ENCODE results near the gene PLA2G15.
A peak's percentile ranks its signal among the peaks of the same experiment; 100 is the strongest.

PLA2G15 gene

DNA sequence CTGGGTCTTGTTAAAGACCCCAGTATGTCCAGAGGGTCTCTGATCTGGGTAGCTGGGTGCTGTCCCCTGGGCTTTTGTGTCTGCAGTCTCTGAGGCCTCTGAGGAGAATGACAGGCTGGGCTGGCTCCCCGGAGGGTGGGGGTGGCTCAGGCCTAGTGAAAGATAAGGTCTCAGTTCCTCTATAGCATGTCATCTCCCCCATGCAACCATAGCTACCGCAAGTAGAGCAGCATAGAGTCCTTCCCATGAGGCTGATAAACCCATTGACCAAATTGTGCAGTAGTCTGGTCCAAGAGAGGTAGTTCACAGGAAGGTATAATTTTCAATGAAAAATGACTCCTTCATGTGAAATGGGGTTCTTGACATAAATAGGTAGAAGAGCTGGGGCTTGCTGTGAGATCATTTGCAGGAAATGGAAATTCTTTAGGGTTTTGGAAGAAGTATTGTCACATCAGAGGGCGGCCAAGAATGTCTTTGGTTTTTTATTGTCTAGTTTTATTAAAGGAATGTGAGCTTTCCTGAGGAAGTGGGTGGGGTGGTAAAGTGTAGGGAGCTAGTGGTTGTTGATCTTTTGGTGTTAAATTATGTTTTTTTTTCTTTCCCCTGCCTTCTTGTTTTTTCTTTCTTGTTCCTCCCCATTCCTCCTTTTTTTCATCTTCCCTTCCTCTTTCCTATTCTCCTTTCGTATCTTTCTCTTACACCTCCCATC lies 44.6 kb downstream of the PLA2G15 start:
- H3K36me3 ChIP-seq (ENCODE audit: control insufficient read depth in 2 of 2, insufficient read depth in 1 of 2, low read length in 2 of 2), result peaks cover 18 to 76% of the 10 kb centered on the region in 2 experiments; a peak in 2 of 3 replicates
- no peaks in the 10 kb centered on the region for H3K9me3 ChIP-seq (ENCODE audit: control insufficient read depth, insufficient read depth, low read depth, low read length)
- CTCF ChIA-PET, result interaction anchor here (1.1 kb wide), 1 partner anchor 39 kb away, joined by 5 read pairs; no protein-coding TSS in a partner anchor
- H3K4me3 ChIP-seq (ENCODE audit: low read depth, low read length), result no peak overlapping the region
- no peak overlapping the region for H3K27ac ChIP-seq (ENCODE audit: extremely low read depth, low read depth, low read length)
- no peaks in the 10 kb centered on the region for H3K4me1 ChIP-seq (ENCODE audit: control insufficient read depth, insufficient read depth, low read length)
- TF ChIP-seq, protein P1, sequence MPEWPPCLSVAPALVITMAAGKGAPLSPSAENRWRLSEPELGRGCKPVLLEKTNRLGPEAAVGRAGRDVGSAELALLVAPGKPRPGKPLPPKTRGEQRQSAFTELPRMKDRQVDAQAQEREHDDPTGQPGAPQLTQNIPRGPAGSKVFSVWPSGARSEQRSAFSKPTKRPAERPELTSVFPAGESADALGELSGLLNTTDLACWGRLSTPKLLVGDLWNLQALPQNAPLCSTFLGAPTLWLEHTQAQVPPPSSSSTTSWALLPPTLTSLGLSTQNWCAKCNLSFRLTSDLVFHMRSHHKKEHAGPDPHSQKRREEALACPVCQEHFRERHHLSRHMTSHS (tag by site-specific recombination; IDR thresholded peaks at IDR 0.05), result no peak
- TF ChIP-seq ZFHX2 (tag by site-specific recombination; conservative IDR thresholded peaks at IDR 0.05), result 0 out of 2 replicates have a peak, but pooled peaks have one; percentile 7
- TF ChIP-seq SETDB1 (IDR thresholded peaks at IDR 0.05; ENCODE audit: insufficient read length, low read length), result no peak
- TF ChIP-seq WT1 (tag by site-specific recombination; IDR thresholded peaks at IDR 0.05), result no peak
- no peak for TF ChIP-seq ZBTB8A (tag by site-specific recombination; IDR thresholded peaks at IDR 0.05)
- no peak for TF ChIP-seq ZNF548 (tag by site-specific recombination; IDR thresholded peaks at IDR 0.05)
- no peak for TF ChIP-seq ZNF48 (tag by site-specific recombination; IDR thresholded peaks at IDR 0.05)
- TF ChIP-seq ZNF211 (tag by site-specific recombination; IDR thresholded peaks at IDR 0.05; ENCODE audit: low read depth), result no peak
- TF ChIP-seq ZNF837 (tag by site-specific recombination; IDR thresholded peaks at IDR 0.05), result no peak
- TF ChIP-seq SP7 (tag by site-specific recombination; IDR thresholded peaks at IDR 0.05), result peak; percentile 71
- TF ChIP-seq, protein P2, sequence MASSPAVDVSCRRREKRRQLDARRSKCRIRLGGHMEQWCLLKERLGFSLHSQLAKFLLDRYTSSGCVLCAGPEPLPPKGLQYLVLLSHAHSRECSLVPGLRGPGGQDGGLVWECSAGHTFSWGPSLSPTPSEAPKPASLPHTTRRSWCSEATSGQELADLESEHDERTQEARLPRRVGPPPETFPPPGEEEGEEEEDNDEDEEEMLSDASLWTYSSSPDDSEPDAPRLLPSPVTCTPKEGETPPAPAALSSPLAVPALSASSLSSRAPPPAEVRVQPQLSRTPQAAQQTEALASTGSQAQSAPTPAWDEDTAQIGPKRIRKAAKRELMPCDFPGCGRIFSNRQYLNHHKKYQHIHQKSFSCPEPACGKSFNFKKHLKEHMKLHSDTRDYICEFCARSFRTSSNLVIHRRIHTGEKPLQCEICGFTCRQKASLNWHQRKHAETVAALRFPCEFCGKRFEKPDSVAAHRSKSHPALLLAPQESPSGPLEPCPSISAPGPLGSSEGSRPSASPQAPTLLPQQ (tag by site-specific recombination; IDR thresholded peaks at IDR 0.05), result no peak
- no peak for TF ChIP-seq ZNF391 (tag by site-specific recombination; IDR thresholded peaks at IDR 0.05; ENCODE audit: borderline replicate concordance, low read depth)
- TF ChIP-seq ZNF416 (tag by site-specific recombination; IDR thresholded peaks at IDR 0.05), result no peak
- no peak for TF ChIP-seq ZNF221 (tag by site-specific recombination; IDR thresholded peaks at IDR 0.05; ENCODE audit: borderline replicate concordance)
- TF ChIP-seq ZNF311 (tag by site-specific recombination; IDR thresholded peaks at IDR 0.05; ENCODE audit: borderline replicate concordance), result no peak
- TF ChIP-seq, protein P3, sequence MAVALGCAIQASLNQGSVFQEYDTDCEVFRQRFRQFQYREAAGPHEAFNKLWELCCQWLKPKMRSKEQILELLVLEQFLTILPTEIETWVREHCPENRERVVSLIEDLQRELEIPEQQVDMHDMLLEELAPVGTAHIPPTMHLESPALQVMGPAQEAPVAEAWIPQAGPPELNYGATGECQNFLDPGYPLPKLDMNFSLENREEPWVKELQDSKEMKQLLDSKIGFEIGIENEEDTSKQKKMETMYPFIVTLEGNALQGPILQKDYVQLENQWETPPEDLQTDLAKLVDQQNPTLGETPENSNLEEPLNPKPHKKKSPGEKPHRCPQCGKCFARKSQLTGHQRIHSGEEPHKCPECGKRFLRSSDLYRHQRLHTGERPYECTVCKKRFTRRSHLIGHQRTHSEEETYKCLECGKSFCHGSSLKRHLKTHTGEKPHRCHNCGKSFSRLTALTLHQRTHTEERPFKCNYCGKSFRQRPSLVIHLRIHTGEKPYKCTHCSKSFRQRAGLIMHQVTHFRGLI (tag by site-specific recombination; IDR thresholded peaks at IDR 0.05), result no peak
- TF ChIP-seq, protein P4, sequence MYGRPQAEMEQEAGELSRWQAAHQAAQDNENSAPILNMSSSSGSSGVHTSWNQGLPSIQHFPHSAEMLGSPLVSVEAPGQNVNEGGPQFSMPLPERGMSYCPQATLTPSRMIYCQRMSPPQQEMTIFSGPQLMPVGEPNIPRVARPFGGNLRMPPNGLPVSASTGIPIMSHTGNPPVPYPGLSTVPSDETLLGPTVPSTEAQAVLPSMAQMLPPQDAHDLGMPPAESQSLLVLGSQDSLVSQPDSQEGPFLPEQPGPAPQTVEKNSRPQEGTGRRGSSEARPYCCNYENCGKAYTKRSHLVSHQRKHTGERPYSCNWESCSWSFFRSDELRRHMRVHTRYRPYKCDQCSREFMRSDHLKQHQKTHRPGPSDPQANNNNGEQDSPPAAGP (tag by site-specific recombination; IDR thresholded peaks at IDR 0.05), result no peak
- TF ChIP-seq ZNF423 (tag by site-specific recombination; IDR thresholded peaks at IDR 0.05), result no peak
- POLR2A ChIA-PET, result interaction anchor here (1.4 kb wide), 1 partner anchor 21 kb away, joined by 7 read pairs; the partner anchor contains the start of genes PRMT7 and SLC7A6OS

DNA sequence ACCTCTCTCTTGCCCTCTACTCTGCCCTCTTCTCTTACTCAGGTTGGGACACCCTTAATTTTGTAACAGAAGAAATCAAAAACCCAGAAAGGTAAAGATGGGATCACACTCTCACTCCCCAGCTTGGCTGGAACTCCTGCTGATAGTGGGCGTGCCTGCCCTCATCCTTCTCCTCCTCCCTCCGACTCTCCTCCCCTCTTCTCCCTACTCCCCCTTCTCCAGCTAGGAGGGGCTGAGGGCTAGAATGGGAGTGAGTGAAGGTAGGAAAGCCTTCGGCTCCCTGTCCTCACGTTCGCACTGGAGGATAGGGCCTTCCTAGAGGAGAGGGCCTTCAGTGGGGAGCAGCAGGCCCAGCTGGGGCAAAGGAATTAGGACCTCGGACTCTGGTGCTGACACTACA lies 45.3 kb downstream of the PLA2G15 start:
- H3K27ac ChIP-seq (ENCODE audit: extremely low read depth, low read depth, low read length), result no peak overlapping the region
- TF ChIP-seq PRDM1 (tag by site-specific recombination; IDR thresholded peaks at IDR 0.05) (0 out of 2 replicates have a peak, but pooled peaks have one; percentile 2), ZNF324 (tag by site-specific recombination; IDR thresholded peaks at IDR 0.05) (no peak)
- TF ChIP-seq, protein P5, sequence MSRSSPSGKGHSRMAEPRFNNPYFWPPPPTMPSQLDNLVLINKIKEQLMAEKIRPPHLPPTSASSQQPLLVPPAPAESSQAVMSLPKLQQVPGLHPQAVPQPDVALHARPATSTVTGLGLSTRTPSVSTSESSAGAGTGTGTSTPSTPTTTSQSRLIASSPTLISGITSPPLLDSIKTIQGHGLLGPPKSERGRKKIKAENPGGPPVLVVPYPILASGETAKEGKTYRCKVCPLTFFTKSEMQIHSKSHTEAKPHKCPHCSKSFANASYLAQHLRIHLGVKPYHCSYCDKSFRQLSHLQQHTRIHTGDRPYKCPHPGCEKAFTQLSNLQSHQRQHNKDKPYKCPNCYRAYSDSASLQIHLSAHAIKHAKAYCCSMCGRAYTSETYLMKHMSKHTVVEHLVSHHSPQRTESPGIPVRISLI (tag by site-specific recombination; IDR thresholded peaks at IDR 0.05), result no peak
- TF ChIP-seq, protein P6, sequence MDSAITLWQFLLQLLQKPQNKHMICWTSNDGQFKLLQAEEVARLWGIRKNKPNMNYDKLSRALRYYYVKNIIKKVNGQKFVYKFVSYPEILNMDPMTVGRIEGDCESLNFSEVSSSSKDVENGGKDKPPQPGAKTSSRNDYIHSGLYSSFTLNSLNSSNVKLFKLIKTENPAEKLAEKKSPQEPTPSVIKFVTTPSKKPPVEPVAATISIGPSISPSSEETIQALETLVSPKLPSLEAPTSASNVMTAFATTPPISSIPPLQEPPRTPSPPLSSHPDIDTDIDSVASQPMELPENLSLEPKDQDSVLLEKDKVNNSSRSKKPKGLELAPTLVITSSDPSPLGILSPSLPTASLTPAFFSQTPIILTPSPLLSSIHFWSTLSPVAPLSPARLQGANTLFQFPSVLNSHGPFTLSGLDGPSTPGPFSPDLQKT (IDR thresholded peaks at IDR 0.05; ENCODE audit: borderline replicate concordance, low read depth, low read length), result no peak
- POLR2A ChIA-PET, result interaction anchor here (1.4 kb wide), 1 partner anchor 20 kb away, joined by 7 read pairs; the partner anchor contains the start of genes PRMT7 and SLC7A6OS
- H3K4me3 ChIP-seq (ENCODE audit: low read depth, low read length), result no peak overlapping the region
- H3K36me3 ChIP-seq (ENCODE audit: control insufficient read depth in 2 of 2, insufficient read depth in 1 of 2, low read length in 2 of 2), result peaks cover 21 to 72% of the 10 kb centered on the region in 2 experiments; a peak in 2 of 3 replicates
- CTCF ChIA-PET, result interaction anchor here (1.1 kb wide), 1 partner anchor 39 kb away, joined by 5 read pairs; no protein-coding TSS in a partner anchor
- no peaks in the 10 kb centered on the region for H3K4me1 ChIP-seq (ENCODE audit: control insufficient read depth, insufficient read depth, low read length)
- no peaks in the 10 kb centered on the region for H3K9me3 ChIP-seq (ENCODE audit: control insufficient read depth, insufficient read depth, low read depth, low read length)

All from HEK293 (cell line).